ENCODE results near the gene BLACAT1.

GRCh38 chr1:205492774-205493173 is 36.9 kb upstream of the BLACAT1 start:
- TF ChIP-seq CTCF (IDR thresholded peaks at IDR 0.05; ENCODE audit: poor library complexity, severe bottlenecking) (no peak), EP300 (conservative IDR thresholded peaks at IDR 0.05; ENCODE audit: poor library complexity, severe bottlenecking) (no peak), RAD21 (conservative IDR thresholded peaks at IDR 0.05) (no peak), POLR2AphosphoS5 (IDR thresholded peaks at IDR 0.05) (no peak), MXI1 (conservative IDR thresholded peaks at IDR 0.05; ENCODE audit: poor library complexity, severe bottlenecking) (no peak), TAF1 (IDR thresholded peaks at IDR 0.05; ENCODE audit: low read depth) (no peak), SMC3 (conservative IDR thresholded peaks at IDR 0.05; ENCODE audit: poor library complexity) (no peak), EZH2 (IDR thresholded peaks at IDR 0.05; ENCODE audit: borderline replicate concordance, insufficient read depth, low read length, poor library complexity, severe bottlenecking) (no peak)
